OCI-LY1 (cell line): ENCODE measurements around the gene RAB29.
"Not testable (repeated sequence)": the region's sequence is repeated elsewhere in the genome, so short reads cannot be mapped to it uniquely, and the experiment has no call there.

ENCODE experiments used
- H2AFZ ChIP-seq: fragments of 200-600 bp; sonication (generic), shearing (Covaris generic); 2 replicates; pipeline ENCODE4 v1.6.0; 2014; ENCODE audit warnings: antibody characterized with exemption, mild to moderate bottlenecking, low read length
- H3F3A ChIP-seq: fragments of 200-600 bp; sonication (generic), shearing (Covaris generic); 2 replicates; pipeline ENCODE4 v1.6.0; 2014; ENCODE audit warnings: mild to moderate bottlenecking, antibody characterized with exemption, low read length, moderate library complexity; ENCODE audit not compliant: insufficient read depth
- H3K27ac ChIP-seq: fragments of 200-600 bp; sonication (generic); 2 replicates; pipeline ENCODE4 v1.5.1; 2014; ENCODE audit warnings: low read length, mixed run types, mild to moderate bottlenecking, low read depth; ENCODE audit not compliant: poor library complexity, severe bottlenecking
- H3K27me3 ChIP-seq: fragments of 200-600 bp; sonication (generic); 2 replicates; pipeline ENCODE4 v1.6.0; 2014; ENCODE audit warnings: antibody characterized with exemption, mild to moderate bottlenecking, low read length, moderate library complexity; ENCODE audit not compliant: insufficient read depth
- H3K36me3 ChIP-seq: fragments of 200-600 bp; sonication (generic); 2 replicates; pipeline ENCODE4 v1.6.1; 2014; ENCODE audit warnings: mild to moderate bottlenecking, antibody characterized with exemption, low read length, moderate library complexity, mixed read lengths; ENCODE audit not compliant: insufficient read depth
- H3K4me1 ChIP-seq: fragments of 200-600 bp; sonication (generic); 2 replicates; pipeline ENCODE4 v1.5.1; 2014; ENCODE audit warnings: mild to moderate bottlenecking, low read length, moderate library complexity; ENCODE audit not compliant: insufficient read depth, severe bottlenecking
- H3K4me2 ChIP-seq: fragments of 200-600 bp; sonication (generic), shearing (Covaris generic); 2 replicates; pipeline ENCODE4 v1.6.1; 2014; ENCODE audit warnings: low read length
- H3K4me3 ChIP-seq: fragments of 200-600 bp; sonication (generic); 2 replicates; pipeline ENCODE4 v1.5.1; 2014; ENCODE audit warnings: low read length, low read depth, mild to moderate bottlenecking, mixed read lengths; ENCODE audit not compliant: poor library complexity, severe bottlenecking
- H3K79me2 ChIP-seq: fragments of 200-600 bp; shearing (Covaris generic); 2 replicates; pipeline ENCODE4 v1.6.1; 2016; ENCODE audit warnings: mixed run types, low read length, mixed read lengths; ENCODE audit not compliant: insufficient read depth
- H3K9ac ChIP-seq: fragments of 200-600 bp; sonication (generic), shearing (Covaris generic); 2 replicates; pipeline ENCODE4 v1.6.1; 2014; ENCODE audit warnings: mild to moderate bottlenecking, low read length, mixed read lengths
- H3K9me2 ChIP-seq: fragments of 200-600 bp; sonication (generic), shearing (Covaris generic); 2 replicates; pipeline ENCODE4 v1.6.1; 2014; ENCODE audit warnings: low read depth, mild to moderate bottlenecking, low read length, mixed read lengths
- H3K9me3 ChIP-seq: fragments of 200-600 bp; shearing (Covaris generic); 2 replicates; pipeline ENCODE4 v1.6.1; 2014; ENCODE audit warnings: low read length, mixed read lengths
- H4K20me1 ChIP-seq: fragments of 200-600 bp; sonication (generic), shearing (Covaris generic); 2 replicates; pipeline ENCODE4 v1.6.0; 2016; ENCODE audit warnings: mild to moderate bottlenecking, low read length; ENCODE audit not compliant: insufficient read depth
- EZH2 ChIP-seq: fragments of 200-600 bp; sonication (generic), shearing (Covaris generic); IDR thresholded peaks from 2 replicates; pipeline ENCODE4 v1.8.0; 2017; ENCODE audit warnings: borderline replicate concordance, mixed run types, mild to moderate bottlenecking, antibody characterized with exemption, low read length, moderate library complexity, mixed read lengths
- TF ChIP-seq, protein P1 (sequence below): fragments of 200-600 bp; sonication (generic), shearing (Covaris generic); IDR thresholded peaks from 2 replicates; pipeline ENCODE4 v1.5.1; 2017; ENCODE audit warnings: mild to moderate bottlenecking, antibody characterized with exemption, low read length, moderate library complexity, mixed read lengths

The RAB29 gene

DNA sequence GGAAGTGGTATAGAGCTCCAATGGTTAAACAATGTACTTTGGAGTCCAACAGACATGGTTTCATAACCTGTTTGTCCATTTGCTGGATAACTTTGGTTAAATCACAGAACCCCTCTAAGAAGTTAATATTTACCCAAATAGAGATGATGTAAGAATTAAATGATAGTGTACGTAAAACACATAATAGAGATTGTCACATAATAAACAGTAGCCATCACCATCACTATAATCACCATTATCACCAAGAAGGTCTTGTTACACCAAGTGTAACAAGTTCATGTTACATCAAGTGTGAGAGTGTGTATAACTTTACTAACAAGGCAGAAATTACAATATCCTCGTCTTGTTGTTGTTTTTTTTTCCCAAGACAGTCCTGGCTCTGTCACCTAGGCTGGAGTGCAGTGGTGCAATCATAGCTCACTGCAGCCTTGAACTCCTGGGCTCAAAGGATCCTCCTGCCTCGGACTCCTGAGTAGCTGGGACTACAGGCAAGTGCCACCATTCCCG lies 48.6 kb downstream of the RAB29 start:
- H3K79me2 ChIP-seq: peaks cover 25% of the 10 kb centered on the region
- no peaks in the 10 kb centered on the region for H3K27me3 ChIP-seq
- H3K9ac ChIP-seq: no peak overlapping the region
- no peak overlapping the region for H2AFZ ChIP-seq
- no peak overlapping the region for H3K4me2 ChIP-seq
- no peaks in the 10 kb centered on the region for H3K9me2 ChIP-seq
- peaks cover 80% of the 10 kb centered on the region for H3K36me3 ChIP-seq
- no peaks in the 10 kb centered on the region for H3K4me1 ChIP-seq
- H3F3A ChIP-seq: no peaks in the 10 kb centered on the region
- H3K4me3 ChIP-seq: no peak overlapping the region
- no peaks in the 10 kb centered on the region for H3K9me3 ChIP-seq
- no peak overlapping the region for H3K27ac ChIP-seq
- TF ChIP-seq, protein P1, sequence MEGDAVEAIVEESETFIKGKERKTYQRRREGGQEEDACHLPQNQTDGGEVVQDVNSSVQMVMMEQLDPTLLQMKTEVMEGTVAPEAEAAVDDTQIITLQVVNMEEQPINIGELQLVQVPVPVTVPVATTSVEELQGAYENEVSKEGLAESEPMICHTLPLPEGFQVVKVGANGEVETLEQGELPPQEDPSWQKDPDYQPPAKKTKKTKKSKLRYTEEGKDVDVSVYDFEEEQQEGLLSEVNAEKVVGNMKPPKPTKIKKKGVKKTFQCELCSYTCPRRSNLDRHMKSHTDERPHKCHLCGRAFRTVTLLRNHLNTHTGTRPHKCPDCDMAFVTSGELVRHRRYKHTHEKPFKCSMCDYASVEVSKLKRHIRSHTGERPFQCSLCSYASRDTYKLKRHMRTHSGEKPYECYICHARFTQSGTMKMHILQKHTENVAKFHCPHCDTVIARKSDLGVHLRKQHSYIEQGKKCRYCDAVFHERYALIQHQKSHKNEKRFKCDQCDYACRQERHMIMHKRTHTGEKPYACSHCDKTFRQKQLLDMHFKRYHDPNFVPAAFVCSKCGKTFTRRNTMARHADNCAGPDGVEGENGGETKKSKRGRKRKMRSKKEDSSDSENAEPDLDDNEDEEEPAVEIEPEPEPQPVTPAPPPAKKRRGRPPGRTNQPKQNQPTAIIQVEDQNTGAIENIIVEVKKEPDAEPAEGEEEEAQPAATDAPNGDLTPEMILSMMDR: no peak
- no peak for TF ChIP-seq EZH2
- no peaks in the 10 kb centered on the region for H4K20me1 ChIP-seq

GRCh38 chr1:205725514-205725913 lies 49.8 kb downstream of the RAB29 start:
- Histone ChIP-seq H2AFZ (no peak overlapping the region), H3K27ac (no peak overlapping the region), H3K9me2 (no peaks in the 10 kb centered on the region), H3K9ac (no peak overlapping the region), H3F3A (no peaks in the 10 kb centered on the region), H4K20me1 (no peaks in the 10 kb centered on the region), H3K4me2 (no peak overlapping the region), H3K79me2 (peaks cover 15% of the 10 kb centered on the region), H3K4me1 (no peaks in the 10 kb centered on the region), H3K4me3 (no peak overlapping the region), H3K27me3 (no peaks in the 10 kb centered on the region), H3K9me3 (no peaks in the 10 kb centered on the region), H3K36me3 (peaks cover 82% of the 10 kb centered on the region)
- no peak for TF ChIP-seq EZH2
- TF ChIP-seq, protein P1: no peak

DNA sequence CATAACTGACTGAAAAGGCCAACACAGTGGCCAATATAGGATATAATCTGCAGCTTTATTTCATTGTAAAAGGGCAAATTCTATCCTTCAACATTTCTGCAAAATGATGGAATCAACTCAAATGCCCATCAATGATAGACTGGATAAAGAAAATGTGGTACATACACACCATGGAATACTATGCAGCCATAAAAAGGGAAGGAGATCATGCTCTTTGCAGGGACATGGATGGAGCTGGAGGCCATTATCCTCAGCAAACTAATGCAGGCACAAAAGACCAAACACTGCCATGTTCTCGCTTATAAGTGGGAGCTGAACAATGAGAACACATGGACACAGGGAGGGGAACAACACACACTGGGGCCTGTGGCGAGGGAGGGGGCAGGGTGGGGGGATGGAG lies 54.5 kb downstream of the RAB29 start:
- H3K79me2 ChIP-seq, H3K27ac ChIP-seq, H3K9me2 ChIP-seq, H4K20me1 ChIP-seq, H3K4me2 ChIP-seq, H3K9me3 ChIP-seq, H3F3A ChIP-seq, H3K27me3 ChIP-seq, H2AFZ ChIP-seq, H3K4me3 ChIP-seq, H3K9ac ChIP-seq, H3K4me1 ChIP-seq: not testable (repeated sequence)
- peaks cover 92% of the 10 kb centered on the region for H3K36me3 ChIP-seq

DNA sequence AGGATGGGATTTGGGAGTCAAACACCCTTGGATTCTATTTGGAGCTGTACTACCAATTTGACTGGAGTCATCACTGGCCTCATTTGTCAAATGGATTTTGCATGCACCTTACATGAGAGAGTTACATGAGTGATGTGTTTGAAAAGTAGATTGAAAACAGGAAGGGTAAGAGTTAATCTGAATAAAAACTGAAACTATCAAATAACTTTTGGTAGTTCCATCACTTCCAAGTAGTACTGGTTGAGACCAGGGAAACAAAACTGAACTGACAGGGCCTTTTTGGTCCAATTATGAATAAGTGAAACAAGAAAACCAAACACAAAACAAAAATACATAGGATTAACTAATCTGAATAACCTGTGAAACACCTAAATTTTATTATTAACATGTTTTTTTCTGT lies 55.5 kb downstream of the RAB29 start:
- Histone ChIP-seq H3F3A (peaks cover 8% of the 10 kb centered on the region; the same call in 1 of the 2 replicates), H4K20me1 (no peaks in the 10 kb centered on the region)

More for the DNA sequence above, 55.5 kb downstream of the RAB29 start:
- Histone ChIP-seq H3K9ac (no peak overlapping the region), H3K4me2 (no peak overlapping the region), H3K79me2 (no peaks in the 10 kb centered on the region), H3K27me3 (no peaks in the 10 kb centered on the region), H3K36me3 (peaks cover 92% of the 10 kb centered on the region), H3K9me2 (no peaks in the 10 kb centered on the region), H3K9me3 (no peaks in the 10 kb centered on the region), H3K4me3 (no peak overlapping the region), H3K4me1 (no peaks in the 10 kb centered on the region), H3K27ac (no peak overlapping the region), H2AFZ (no peak overlapping the region)
- no peak for TF ChIP-seq EZH2
- TF ChIP-seq, protein P1: no peak
